H9 (cell line): ENCODE measurements around the gene LARGE1. TPM values are rescaled to one million over a fixed set of nuclear protein-coding genes. Genes with fewer than 3 reads are reported as not detected.

ENCODE experiments used
- DNase-seq: peaks from one replicate; pipeline ENCODE4 v3.0.0-alpha.2; 2017
- H2AFZ ChIP-seq: one replicate; pipeline ENCODE4 v1.6.1; 2013; ENCODE audit warnings: mild to moderate bottlenecking, low read length, control low read depth, moderate library complexity
- H2AK5ac ChIP-seq: 2 replicates; pipeline ENCODE4 v1.6.1; 2013; ENCODE audit warnings: low read length, control low read depth, mixed read lengths; ENCODE audit not compliant: insufficient read length
- H2BK120ac ChIP-seq: one replicate; pipeline ENCODE4 v1.6.1; 2013; ENCODE audit warnings: low read depth, mild to moderate bottlenecking, low read length, control low read depth, inconsistent platforms; ENCODE audit not compliant: poor library complexity, severe bottlenecking
- H2BK12ac ChIP-seq: 2 replicates; pipeline ENCODE4 v1.6.1; 2013; ENCODE audit warnings: low read length, control low read depth, mixed read lengths, low read depth; ENCODE audit not compliant: insufficient read length
- H2BK15ac ChIP-seq: 2 replicates; pipeline ENCODE4 v1.6.1; 2013; ENCODE audit warnings: low read depth, low read length, control low read depth
- H2BK20ac ChIP-seq: one replicate; pipeline ENCODE4 v1.6.1; 2013; ENCODE audit warnings: low read depth, mild to moderate bottlenecking, low read length, control low read depth, inconsistent platforms; ENCODE audit not compliant: poor library complexity, severe bottlenecking
- H2BK5ac ChIP-seq: 2 replicates; pipeline ENCODE4 v1.6.1; 2013; ENCODE audit warnings: low read length, control low read depth, mixed read lengths; ENCODE audit not compliant: insufficient read length
- H3K14ac ChIP-seq: 2 replicates; pipeline ENCODE4 v1.6.1; 2013; ENCODE audit warnings: low read length, control low read depth; ENCODE audit not compliant: insufficient read depth
- H3K18ac ChIP-seq: 2 replicates; pipeline ENCODE4 v1.6.1; 2013; ENCODE audit warnings: low read depth, mild to moderate bottlenecking, mixed read lengths, low read length, control low read depth; ENCODE audit not compliant: insufficient read length
- H3K23ac ChIP-seq: 2 replicates; pipeline ENCODE4 v1.6.1; 2013; ENCODE audit warnings: low read length, control low read depth, mixed read lengths, low read depth; ENCODE audit not compliant: insufficient read length
- H3K23me2 ChIP-seq: 2 replicates; pipeline ENCODE4 v1.6.1; 2013; ENCODE audit warnings: low read depth, mild to moderate bottlenecking, mixed read lengths, low read length, control low read depth; ENCODE audit not compliant: insufficient read length, poor library complexity, severe bottlenecking
- H3K27ac ChIP-seq: 2 replicates; pipeline ENCODE4 v1.5.1; 2013; ENCODE audit warnings: low read length, control low read depth, mixed read lengths, low read depth; ENCODE audit not compliant: insufficient read length
- H3K27me3 ChIP-seq: 2 replicates; pipeline ENCODE4 v1.6.1; 2013; ENCODE audit warnings: low read length, control low read depth, inconsistent platforms; ENCODE audit not compliant: insufficient read depth
- H3K4ac ChIP-seq: 2 replicates; pipeline ENCODE4 v1.6.1; 2013; ENCODE audit warnings: low read depth, mild to moderate bottlenecking, control low read depth, inconsistent platforms, low read length, moderate library complexity
- H3K4me1 ChIP-seq: 2 replicates; pipeline ENCODE4 v1.6.1; 2013; ENCODE audit warnings: low read length, control low read depth, inconsistent platforms; ENCODE audit not compliant: insufficient read depth
- H3K4me2 ChIP-seq: 2 replicates; pipeline ENCODE4 v1.6.1; 2013; ENCODE audit warnings: low read length, control low read depth, mixed read lengths; ENCODE audit not compliant: insufficient read length, insufficient read depth
- H3K56ac ChIP-seq: 2 replicates; pipeline ENCODE4 v1.6.1; 2013; ENCODE audit warnings: low read depth, mild to moderate bottlenecking, mixed read lengths, low read length, control low read depth; ENCODE audit not compliant: insufficient read length
- H3K79me1 ChIP-seq: 2 replicates; pipeline ENCODE4 v1.6.1; 2013; ENCODE audit warnings: low read depth, mild to moderate bottlenecking, moderate library complexity, low read length, control low read depth, inconsistent platforms; ENCODE audit not compliant: insufficient read depth, poor library complexity, severe bottlenecking
- H3K79me2 ChIP-seq: 2 replicates; pipeline ENCODE4 v1.6.1; 2013; ENCODE audit warnings: low read length, control low read depth, inconsistent platforms; ENCODE audit not compliant: insufficient read depth
- H3K9ac ChIP-seq: 2 replicates; pipeline ENCODE4 v1.6.1; 2013; ENCODE audit warnings: low read length, control low read depth, mixed read lengths; ENCODE audit not compliant: insufficient read length; ENCODE audit errors: extremely low read depth
- H3K9me3 ChIP-seq: one replicate; pipeline ENCODE4 v1.6.1; 2013; ENCODE audit warnings: low read depth, low read length, inconsistent platforms; ENCODE audit not compliant: control insufficient read depth
- H3T11ph ChIP-seq: one replicate; pipeline ENCODE4 v1.6.1; 2013; ENCODE audit warnings: mild to moderate bottlenecking, low read length, control low read depth, inconsistent platforms
- H4K20me1 ChIP-seq: one replicate; pipeline ENCODE4 v1.6.1; 2013; ENCODE audit not compliant: control insufficient read depth, insufficient read length, insufficient read depth
- H4K5ac ChIP-seq: 2 replicates; pipeline ENCODE4 v1.6.1; 2013; ENCODE audit warnings: low read depth, mild to moderate bottlenecking, mixed read lengths, low read length, control low read depth; ENCODE audit not compliant: insufficient read length
- H4K8ac ChIP-seq: replicated peaks from 2 replicates; pipeline ENCODE4 v1.6.1; 2013; ENCODE audit warnings: low read length, control low read depth, mixed read lengths, low read depth; ENCODE audit not compliant: insufficient read length
- H4K91ac ChIP-seq: 2 replicates; pipeline ENCODE4 v1.6.1; 2013; ENCODE audit warnings: low read depth, mild to moderate bottlenecking, moderate library complexity, mixed read lengths, low read length, control low read depth; ENCODE audit not compliant: insufficient read length
- H3K27ac Mint-ChIP-seq, 3 experiments: 2 replicates in 2 of 3; 3 replicates in 1 of 3; pipeline ENCODE4 v1.8.0; 2020 to 2021; ENCODE audit warnings: mixed read lengths in 3 of 3, mild to moderate bottlenecking in 1 of 3, moderate library complexity in 1 of 3
- H3K27me3 Mint-ChIP-seq: 2 replicates; pipeline ENCODE4 v1.8.0; 2021; ENCODE audit warnings: low read depth, mild to moderate bottlenecking, moderate library complexity, mixed read lengths
- H3K36me3 Mint-ChIP-seq, 3 experiments: 2 replicates in 2 of 3; 3 replicates in 1 of 3; pipeline ENCODE4 v1.8.0; 2020 to 2021; ENCODE audit warnings: low read depth in 3 of 3, mixed read lengths in 3 of 3; ENCODE audit not compliant: insufficient read depth in 1 of 3
- H3K4me1 Mint-ChIP-seq, 2 experiments: 2 replicates each; pipeline ENCODE4 v1.8.0; 2020; ENCODE audit warnings: mixed read lengths in 2 of 2
- H3K4me3 Mint-ChIP-seq, 2 experiments: 2 replicates in 1 of 2; 3 replicates in 1 of 2; pipeline ENCODE4 v1.8.0; 2020 to 2021; ENCODE audit warnings: mild to moderate bottlenecking in 2 of 2, mixed read lengths in 2 of 2, moderate library complexity in 1 of 2
- H3K9me3 Mint-ChIP-seq, 2 experiments: 2 replicates in 1 of 2; 3 replicates in 1 of 2; pipeline ENCODE4 v1.8.0; 2020; ENCODE audit warnings: mild to moderate bottlenecking in 2 of 2, mixed read lengths in 2 of 2, moderate library complexity in 1 of 2
- CTCF ChIP-seq: fragments of 200-600 bp; sonication (generic); conservative IDR thresholded peaks from 3 replicates; pipeline ENCODE4 v1.8.0; 2021; ENCODE audit warnings: antibody characterized with exemption, mild to moderate bottlenecking
- total RNA-seq: library from RNA; stranded (reverse); gene quantifications from 2 replicates; pipeline ENCODE4 v1.2.1, GENCODE V29; 2021

Gene LARGE1
- total RNA-seq, 1 experiment from 2014 or later = 43.5 TPM

GRCh38 chr22:33786149-33786548 is 134.1 kb downstream of the LARGE1 start:
- Histone ChIP-seq H2BK12ac (no peak overlapping the region), H3K27ac (no peak overlapping the region), H3K56ac (no peak overlapping the region), H3K23me2 (no peaks in the 10 kb centered on the region), H2BK20ac (no peak overlapping the region), H3K79me2 (peaks cover 9% of the 10 kb centered on the region; the same call in 1 of the 2 replicates), H3K4me2 (no peak overlapping the region), H2AFZ (no peak overlapping the region), H3K4ac (no peak overlapping the region), H2BK15ac (no peak overlapping the region), H3K14ac (no peak overlapping the region), H3T11ph (no peak overlapping the region), H3K9me3 (peaks cover 14% of the 10 kb centered on the region), H2BK120ac (no peak overlapping the region), H4K5ac (no peak overlapping the region), H3K23ac (no peak overlapping the region), H4K20me1 (no peaks in the 10 kb centered on the region), H2BK5ac (no peak overlapping the region), H3K27me3 (no peaks in the 10 kb centered on the region), H3K18ac (no peak overlapping the region), H3K79me1 (peaks cover 9% of the 10 kb centered on the region), H3K9ac (no peak overlapping the region), H4K91ac (no peak overlapping the region), H4K8ac (no peak overlapping the region), H3K4me1 (no peaks in the 10 kb centered on the region), H2AK5ac (no peak overlapping the region)
- peaks cover 29 to 37% of the 10 kb centered on the region in 2 experiments for H3K9me3 Mint-ChIP-seq
- no peak overlapping the region for H3K27ac Mint-ChIP-seq
- H3K4me1 Mint-ChIP-seq = peaks cover 9 to 12% of the 10 kb centered on the region in 2 experiments; a peak in 3 of 4 replicates
- DNase-seq = no peak
- TF ChIP-seq CTCF = no peak
- no peak overlapping the region for H3K4me3 Mint-ChIP-seq
- H3K27me3 Mint-ChIP-seq = peaks cover 2% of the 10 kb centered on the region
- H3K36me3 Mint-ChIP-seq = peaks cover 29 to 38% (median 31%) of the 10 kb centered on the region in 3 experiments
